Suprapubic skin (tissue), 4 donors: ENCODE results near the gene TPCN2.

Experiments used
- EP300 ChIP-seq: sonication (generic); formaldehyde crosslinking; IDR thresholded peaks from one replicate; pipeline ENCODE4 v1.6.1; 2017; ENCODE audit warnings: antibody characterized with exemption
- POLR2A ChIP-seq, 2 donors: fragments of 450-650 bp; IDR thresholded peaks; one replicate each; pipeline ENCODE4 v1.6.1; 2017; ENCODE audit warnings: antibody characterized with exemption in 2 of 2, mild to moderate bottlenecking in 2 of 2, moderate library complexity in 2 of 2
- POLR2AphosphoS5 ChIP-seq, 3 donors: sonication (generic); formaldehyde crosslinking; IDR thresholded peaks; one replicate each; pipeline ENCODE4 v1.6.1; 2017; ENCODE audit warnings: antibody characterized with exemption in 3 of 3
- TF ChIP-seq, protein P1 (sequence below), 2 donors: fragments of 200-600 bp in 1 of 2; fragments of 450-650 bp in 1 of 2; sonication (generic) in 1 of 2; IDR thresholded peaks; one replicate each; pipeline ENCODE4 v1.5.1; 2016 to 2019; ENCODE audit warnings: antibody characterized with exemption in 2 of 2, mild to moderate bottlenecking in 1 of 2, moderate library complexity in 1 of 2

GRCh38 chr11:69145050-69145380 is 96.3 kb downstream of the TPCN2 start:
- TF ChIP-seq POLR2AphosphoS5 (IDR thresholded peaks at IDR 0.05) (no peak), POLR2A (IDR thresholded peaks at IDR 0.05) (no peak), EP300 (no peak)
- TF ChIP-seq, protein P1, sequence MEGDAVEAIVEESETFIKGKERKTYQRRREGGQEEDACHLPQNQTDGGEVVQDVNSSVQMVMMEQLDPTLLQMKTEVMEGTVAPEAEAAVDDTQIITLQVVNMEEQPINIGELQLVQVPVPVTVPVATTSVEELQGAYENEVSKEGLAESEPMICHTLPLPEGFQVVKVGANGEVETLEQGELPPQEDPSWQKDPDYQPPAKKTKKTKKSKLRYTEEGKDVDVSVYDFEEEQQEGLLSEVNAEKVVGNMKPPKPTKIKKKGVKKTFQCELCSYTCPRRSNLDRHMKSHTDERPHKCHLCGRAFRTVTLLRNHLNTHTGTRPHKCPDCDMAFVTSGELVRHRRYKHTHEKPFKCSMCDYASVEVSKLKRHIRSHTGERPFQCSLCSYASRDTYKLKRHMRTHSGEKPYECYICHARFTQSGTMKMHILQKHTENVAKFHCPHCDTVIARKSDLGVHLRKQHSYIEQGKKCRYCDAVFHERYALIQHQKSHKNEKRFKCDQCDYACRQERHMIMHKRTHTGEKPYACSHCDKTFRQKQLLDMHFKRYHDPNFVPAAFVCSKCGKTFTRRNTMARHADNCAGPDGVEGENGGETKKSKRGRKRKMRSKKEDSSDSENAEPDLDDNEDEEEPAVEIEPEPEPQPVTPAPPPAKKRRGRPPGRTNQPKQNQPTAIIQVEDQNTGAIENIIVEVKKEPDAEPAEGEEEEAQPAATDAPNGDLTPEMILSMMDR (IDR thresholded peaks at IDR 0.05) = no peak
